Adrenal gland (tissue), 12 donors: ENCODE measurements around the gene LMF1. TPM values are rescaled to one million over a fixed set of nuclear protein-coding genes. Genes with fewer than 3 reads are reported as not detected.

Experiments used
- DNase-seq, 7 donors: peaks; one replicate each; pipeline ENCODE4 v3.0.0-alpha.2; 2019 to 2020
- H3K27ac ChIP-seq, 5 donors: fragments of 200-600 bp; sonication (generic) in 4 of 5; 1 replicate in 3 of 5; 2 replicates in 2 of 5; pipeline versions ENCODE4 v1.5.1 to v1.8.0; 2016 to 2020; ENCODE audit warnings: mild to moderate bottlenecking in 1 of 5
- H3K27me3 ChIP-seq: fragments of 200-600 bp; 2 replicates; pipeline ENCODE4 v1.8.0; 2021
- H3K36me3 ChIP-seq, 2 donors: fragments of 200-600 bp; replicated peaks in 1 of 2; 1 replicate in 1 of 2; 2 replicates in 1 of 2; pipeline versions ENCODE4 v1.5.1 to v1.8.0; 2018 to 2022
- H3K4me1 ChIP-seq, 2 donors: fragments of 200-600 bp; replicated peaks in 1 of 2; 1 replicate in 1 of 2; 2 replicates in 1 of 2; pipeline versions ENCODE4 v1.5.1 to v1.8.0; 2018 to 2021
- H3K4me3 ChIP-seq, 4 donors: fragments of 200-600 bp; sonication (generic) in 3 of 4; one replicate each; pipeline ENCODE4 v1.5.1; 2016 to 2018
- H3K9me3 ChIP-seq, 3 donors: fragments of 200-600 bp; sonication (generic) in 1 of 3; replicated peaks in 1 of 3; 1 replicate in 2 of 3; 2 replicates in 1 of 3; pipeline versions ENCODE4 v1.5.1 to v1.8.0; 2016 to 2021
- POLR2A ChIP-seq, 2 donors: fragments of 450-650 bp; IDR thresholded peaks; one replicate each; pipeline ENCODE4 v1.6.1; 2017; ENCODE audit warnings: antibody characterized with exemption in 2 of 2, mild to moderate bottlenecking in 2 of 2, moderate library complexity in 1 of 2
- WGBS, 4 donors: extraction: QIAGEN DNeasy Blood & Tissue Kit in 2 of 4; methylation state at CpG; one replicate each; pipeline versions ENCODE4 v1.1.5 to v1.1.7; 2013 to 2017; 5-methylcytosine and 5-hydroxymethylcytosine counted together
- intact Hi-C, 2 donors: fragments of 100-400 bp; cut with DNase I; formaldehyde crosslinking; loops; one replicate each; pipeline versions ENCODE4 v1.14.1 to v1.15.0; 2022 to 2023
- polyA plus RNA-seq, 3 donors: library from polyadenylated mRNA; stranded (reverse); fragments of 200-250 nt in 2 of 3; fragments of 350-450 nt in 1 of 3; fragmentation: Illumina TruSeq in 1 of 3; extraction: RNeasy Lipid Tissue Mini Kit (QIAGEN cat#74804) in 1 of 3; gene quantifications; one replicate each; pipeline ENCODE4 v1.2.3, GENCODE V29; 2013 to 2014
- total RNA-seq, 9 donors: library from RNA; depleted of rRNA in 4 of 9; stranded (reverse); fragments of >200 nt in 4 of 9; fragments of 120-200 nt in 1 of 9; fragmentation: NEBNext Ultra II Directional in 1 of 9; extraction: Animal tissue kit (Norgen Biotek cat#: 25700) in 1 of 9; gene quantifications; one replicate each; pipeline versions ENCODE4 v1.1.0 to v1.2.4, GENCODE V29; 2013 to 2023
- TF ChIP-seq, protein P1 (sequence below), 6 experiments: fragments of 450-650 bp in 4 of 6; fragments of 200-600 bp in 2 of 6; sonication (generic) in 1 of 6; IDR thresholded peaks; 1 replicate in 5 of 6; 2 replicates in 1 of 6; pipeline versions ENCODE4 v1.5.1 to v1.8.0; 2016 to 2021; ENCODE audit warnings: antibody characterized with exemption in 6 of 6, mild to moderate bottlenecking in 2 of 6, moderate library complexity in 1 of 6
- donor health status: healthy with polysubstance abuse.
- donor health status: Bipolar disorder and iron deficiency.
- donor health status: DM: yes; HTN: yes; CAD: no.
- donor health status: DM: no; HTN: no; CAD: no.
- donor health status: DM: no; HTN: no; CAD: no.
- donor health status: DM: yes; HTN: yes; CAD: no.

Gene LMF1
- total and polyA plus RNA-seq, 12 donors, result 10.5 to 101 (median 36.3) TPM

DNA sequence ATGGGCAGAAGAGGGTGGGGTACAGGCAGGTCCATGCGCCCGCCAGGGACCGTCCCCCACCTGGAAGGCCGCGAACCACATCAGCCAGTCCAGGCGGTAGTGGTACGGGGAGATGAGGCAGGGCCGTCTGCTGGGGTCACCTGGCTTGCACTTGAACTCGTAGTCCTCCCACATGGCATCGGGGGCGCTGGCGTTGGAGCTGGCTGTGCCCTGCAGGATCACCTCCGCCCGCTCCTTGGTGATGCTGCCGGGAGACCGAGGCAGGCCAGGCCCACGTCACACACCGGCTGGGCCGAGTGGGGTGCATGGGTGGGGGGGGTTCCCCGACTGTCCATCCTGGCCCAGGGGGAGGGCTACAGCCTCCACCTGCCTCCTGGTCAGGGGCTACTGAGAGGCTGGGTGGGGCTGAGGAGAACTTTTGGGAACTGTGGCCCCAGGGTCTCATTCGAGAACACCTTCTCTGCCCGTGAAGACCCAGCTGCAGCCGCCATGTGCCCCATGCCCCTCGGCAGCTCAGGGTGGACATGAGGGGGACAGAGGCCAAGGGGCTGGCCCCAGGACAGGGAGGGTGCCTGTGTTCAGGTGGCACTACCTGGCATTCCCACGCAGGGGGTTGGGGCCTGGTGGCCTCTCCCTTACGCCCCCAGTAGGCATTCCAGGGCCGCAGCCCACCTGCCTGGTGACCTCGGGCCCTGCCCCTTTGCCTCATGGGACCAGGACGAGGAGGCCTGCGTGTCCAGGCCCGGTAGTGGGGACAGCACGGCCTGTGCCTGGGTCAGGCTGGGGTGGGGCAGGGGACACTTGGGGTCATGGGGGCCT, 100.8 kb downstream of the LMF1 start:
- Histone ChIP-seq H3K27ac (no peak overlapping the region), H3K4me1 (no peaks in the 10 kb centered on the region), H3K27me3 (no peaks in the 10 kb centered on the region), H3K9me3 (no peaks in the 10 kb centered on the region), H3K4me3 (no peak overlapping the region), H3K36me3 (no peaks in the 10 kb centered on the region)
- WGBS, 4 donors, result 97 to 100% (median 98%) methylated on average over 7 to 32 of the region's 32 CpGs
- no peak for DNase-seq
- no peak for TF ChIP-seq POLR2A (IDR thresholded peaks at IDR 0.05)
- TF ChIP-seq, protein P1, sequence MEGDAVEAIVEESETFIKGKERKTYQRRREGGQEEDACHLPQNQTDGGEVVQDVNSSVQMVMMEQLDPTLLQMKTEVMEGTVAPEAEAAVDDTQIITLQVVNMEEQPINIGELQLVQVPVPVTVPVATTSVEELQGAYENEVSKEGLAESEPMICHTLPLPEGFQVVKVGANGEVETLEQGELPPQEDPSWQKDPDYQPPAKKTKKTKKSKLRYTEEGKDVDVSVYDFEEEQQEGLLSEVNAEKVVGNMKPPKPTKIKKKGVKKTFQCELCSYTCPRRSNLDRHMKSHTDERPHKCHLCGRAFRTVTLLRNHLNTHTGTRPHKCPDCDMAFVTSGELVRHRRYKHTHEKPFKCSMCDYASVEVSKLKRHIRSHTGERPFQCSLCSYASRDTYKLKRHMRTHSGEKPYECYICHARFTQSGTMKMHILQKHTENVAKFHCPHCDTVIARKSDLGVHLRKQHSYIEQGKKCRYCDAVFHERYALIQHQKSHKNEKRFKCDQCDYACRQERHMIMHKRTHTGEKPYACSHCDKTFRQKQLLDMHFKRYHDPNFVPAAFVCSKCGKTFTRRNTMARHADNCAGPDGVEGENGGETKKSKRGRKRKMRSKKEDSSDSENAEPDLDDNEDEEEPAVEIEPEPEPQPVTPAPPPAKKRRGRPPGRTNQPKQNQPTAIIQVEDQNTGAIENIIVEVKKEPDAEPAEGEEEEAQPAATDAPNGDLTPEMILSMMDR (IDR thresholded peaks at IDR 0.05), result no peak
- intact Hi-C loops, result no loop called here

DNA sequence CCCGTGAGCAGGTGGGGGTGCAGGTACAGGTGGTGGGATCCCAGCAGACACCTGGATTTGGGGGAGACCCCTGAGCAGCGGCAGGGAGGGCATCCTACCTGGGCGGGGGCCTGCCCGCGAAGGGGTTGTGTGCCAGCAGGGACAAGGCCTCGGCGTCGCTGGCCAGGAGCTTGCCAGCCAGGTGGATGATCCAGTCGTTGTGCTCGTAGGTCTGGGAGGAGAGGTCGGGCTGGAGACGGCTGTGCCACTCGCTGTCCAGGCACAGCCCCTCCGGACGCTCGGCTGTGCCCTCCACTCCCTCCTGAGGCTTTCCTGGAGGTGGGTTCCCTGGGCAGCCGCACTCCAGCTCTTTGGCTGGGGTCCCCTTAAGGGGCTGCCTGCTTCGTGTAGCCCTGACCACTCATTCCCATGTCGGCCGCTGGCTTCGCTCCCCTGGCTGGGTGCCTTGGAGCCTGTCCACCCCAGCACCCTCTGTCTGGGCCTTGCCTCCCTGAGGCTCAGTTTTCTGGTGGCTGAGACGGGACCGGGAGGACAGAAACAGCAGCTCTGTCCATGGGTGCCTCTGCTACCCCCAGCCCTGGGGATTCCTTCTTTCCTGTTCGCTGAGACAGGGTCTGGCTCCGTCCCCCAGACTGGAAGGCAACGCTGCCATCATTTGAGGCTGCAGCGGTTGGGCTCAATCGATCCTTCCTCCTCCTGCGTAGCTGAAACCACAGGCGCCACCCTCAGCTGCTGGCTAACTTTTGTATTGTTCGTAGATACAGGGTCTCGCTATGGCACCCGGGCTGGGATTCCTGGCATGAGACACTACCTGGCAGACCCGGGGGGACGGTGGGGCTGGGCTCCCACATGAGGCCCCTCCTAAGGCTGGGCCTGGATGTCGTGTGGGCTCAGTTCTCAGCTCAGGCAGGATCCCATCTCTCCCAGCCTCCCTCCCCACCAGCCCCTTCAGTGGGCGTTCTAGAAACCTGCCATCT, 101.7 kb downstream of the LMF1 start:
- 89 to 97% (median 95%) methylated on average over 9 to 37 of the region's 37 CpGs for WGBS, 4 donors
- DNase-seq, result no peak
- no peak for TF ChIP-seq POLR2A (IDR thresholded peaks at IDR 0.05)
- TF ChIP-seq, protein P1 (IDR thresholded peaks at IDR 0.05), result no peak
- Histone ChIP-seq H3K4me3 (no peak overlapping the region), H3K27ac (no peak overlapping the region), H3K27me3 (no peaks in the 10 kb centered on the region), H3K9me3 (no peaks in the 10 kb centered on the region), H3K36me3 (no peaks in the 10 kb centered on the region), H3K4me1 (no peaks in the 10 kb centered on the region)
- intact Hi-C loops, result no loop called here

DNA sequence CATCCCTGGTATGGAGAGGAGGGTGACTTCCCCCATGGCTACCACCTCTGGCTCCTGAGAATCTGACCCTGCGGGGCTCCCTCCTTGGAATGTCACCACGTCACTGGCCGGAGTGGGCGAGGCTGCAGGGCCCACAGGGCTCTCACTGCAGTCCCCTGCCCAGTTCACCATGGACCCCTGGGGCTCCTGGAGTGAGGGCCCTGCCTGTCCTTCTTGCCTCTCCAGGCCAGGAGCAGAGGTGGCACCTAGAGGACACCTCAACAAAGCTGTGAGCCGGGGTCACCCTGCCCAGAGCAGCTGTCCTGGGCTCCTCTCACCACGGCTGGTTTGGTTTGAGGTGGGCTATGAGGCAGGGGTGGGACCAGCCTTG, 102.4 kb downstream of the LMF1 start:
- H3K27ac ChIP-seq, result no peak overlapping the region
- H3K36me3 ChIP-seq, result no peaks in the 10 kb centered on the region
- DNase-seq, result no peak
- H3K4me1 ChIP-seq, result no peaks in the 10 kb centered on the region
- TF ChIP-seq POLR2A (IDR thresholded peaks at IDR 0.05), result no peak
- TF ChIP-seq, protein P1 (IDR thresholded peaks at IDR 0.05), result no peak
- H3K9me3 ChIP-seq, result no peaks in the 10 kb centered on the region
- H3K27me3 ChIP-seq, result no peaks in the 10 kb centered on the region
- intact Hi-C loops, result no loop called here
- H3K4me3 ChIP-seq, result no peak overlapping the region
- WGBS, 4 donors, result 93 to 98% (median 95%) methylated on average over 5 to 6 of the region's 6 CpGs
